Measurements from ENCODE around the gene IL13RA1.

- TF ChIP-seq CTCF (IDR thresholded peaks at IDR 0.05) = no peak
- no peak for TF ChIP-seq POLR2AphosphoS5 (IDR thresholded peaks at IDR 0.05)
- TF ChIP-seq POLR2A (IDR thresholded peaks at IDR 0.05) = no peak
Observed at GRCh38 chrX:118802857-118803256, 75.5 kb downstream of the IL13RA1 start.

All from sigmoid colon (tissue), 4 donors.